T-helper 2 cell treated with Interferon-gamma antibody and Interleukin-4, amounts not matched to agents 5 μg/mL and 100 μg/mL, for 36 hours (primary cell): ENCODE measurements around the gene CCNC.

Experiments used
- DNase-seq: peaks from one replicate; pipeline ENCODE4 v3.0.0; 2021; ENCODE audit warnings: low spot score
- H3K27ac Mint-ChIP-seq: one replicate; pipeline ENCODE4 v1.8.0; 2021; ENCODE audit warnings: mild to moderate bottlenecking, mixed read lengths
- H3K27me3 Mint-ChIP-seq: one replicate; pipeline ENCODE4 v1.8.0; 2021; ENCODE audit warnings: low read depth, mixed read lengths
- H3K36me3 Mint-ChIP-seq: one replicate; pipeline ENCODE4 v1.8.0; 2021; ENCODE audit warnings: low read depth, mixed read lengths
- H3K4me1 Mint-ChIP-seq: one replicate; pipeline ENCODE4 v1.8.0; 2021; ENCODE audit warnings: low read depth, mixed read lengths
- H3K4me3 Mint-ChIP-seq: one replicate; pipeline ENCODE4 v1.8.0; 2022; ENCODE audit warnings: mild to moderate bottlenecking, moderate library complexity, mixed read lengths
- H3K9me3 Mint-ChIP-seq: one replicate; pipeline ENCODE4 v1.8.0; 2021; ENCODE audit warnings: mixed read lengths

CCNC gene

DNA sequence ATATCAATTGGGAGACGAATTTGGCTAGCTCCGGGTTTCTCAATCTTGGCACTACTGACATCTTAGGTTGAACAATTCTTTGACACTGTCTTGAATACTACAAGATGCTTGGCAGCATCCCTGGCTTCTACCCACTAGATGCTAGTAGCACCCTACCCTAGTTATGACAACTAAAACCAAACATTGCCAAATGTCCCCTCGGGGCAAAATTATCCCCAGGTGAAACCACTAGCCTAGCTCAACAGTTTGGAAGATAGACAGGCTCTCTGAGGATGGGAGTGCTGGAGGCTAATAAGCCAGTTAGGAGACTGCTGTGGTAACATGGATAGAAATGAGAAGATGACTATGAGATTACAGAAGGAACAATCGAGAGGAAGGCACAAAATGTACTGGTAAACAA lies 20.9 kb downstream of the CCNC start:
- H3K4me1 Mint-ChIP-seq: peaks cover 1% of the 10 kb centered on the region
- no peaks in the 10 kb centered on the region for H3K27me3 Mint-ChIP-seq
- H3K9me3 Mint-ChIP-seq: no peaks in the 10 kb centered on the region
- DNase-seq: no peak
- peaks cover 45% of the 10 kb centered on the region for H3K36me3 Mint-ChIP-seq
- no peak overlapping the region for H3K27ac Mint-ChIP-seq
- H3K4me3 Mint-ChIP-seq: no peak overlapping the region

DNA sequence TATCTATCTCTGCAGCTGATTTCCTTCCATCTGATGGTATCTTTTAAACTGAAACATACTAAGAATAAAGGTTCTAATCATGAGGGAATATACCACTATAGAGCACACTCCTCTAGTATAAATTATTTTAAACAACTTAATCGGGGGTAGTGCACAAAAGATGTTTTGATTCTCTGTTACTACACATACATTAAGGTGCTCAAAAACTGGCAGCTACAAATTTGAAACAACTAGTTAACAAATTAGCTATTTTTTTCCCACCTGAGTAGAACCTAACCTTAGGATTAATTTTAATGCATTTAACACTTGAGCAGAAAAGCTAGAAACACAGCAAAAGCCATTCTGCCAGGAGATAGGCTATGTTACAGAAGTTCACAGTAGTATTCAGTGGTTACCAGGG lies 23.0 kb downstream of the CCNC start:
- no peaks in the 10 kb centered on the region for H3K9me3 Mint-ChIP-seq
- no peaks in the 10 kb centered on the region for H3K27me3 Mint-ChIP-seq
- H3K27ac Mint-ChIP-seq: peak overlapping the region; percentile 8
- no peak overlapping the region for H3K4me3 Mint-ChIP-seq
- H3K36me3 Mint-ChIP-seq: peaks cover 50% of the 10 kb centered on the region
- DNase-seq: no peak
- peaks cover 1% of the 10 kb centered on the region for H3K4me1 Mint-ChIP-seq

DNA sequence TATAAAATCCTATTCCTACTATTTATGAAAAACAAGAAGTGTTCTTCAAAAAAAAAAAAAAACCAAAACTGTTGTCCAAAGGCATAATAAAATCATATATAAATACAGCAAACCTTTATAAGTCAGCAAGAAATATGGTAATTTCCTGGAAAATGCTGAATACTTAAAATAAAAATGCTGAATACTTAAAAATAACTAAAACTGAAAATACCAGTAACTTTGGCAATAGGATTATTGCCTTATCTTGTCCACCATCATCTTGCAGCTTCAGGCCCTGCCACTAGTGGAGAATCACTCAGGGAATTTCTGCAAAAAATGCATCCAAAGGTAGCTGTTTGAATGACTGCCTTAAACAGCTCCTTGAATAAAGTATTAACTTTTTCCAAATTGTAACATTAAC lies 24.5 kb downstream of the CCNC start:
- DNase-seq: no peak
- H3K4me3 Mint-ChIP-seq: no peak overlapping the region
- no peaks in the 10 kb centered on the region for H3K27me3 Mint-ChIP-seq
- H3K36me3 Mint-ChIP-seq: peaks cover 43% of the 10 kb centered on the region
- H3K27ac Mint-ChIP-seq: no peak overlapping the region
- H3K9me3 Mint-ChIP-seq: no peaks in the 10 kb centered on the region
- peaks cover 1% of the 10 kb centered on the region for H3K4me1 Mint-ChIP-seq

DNA sequence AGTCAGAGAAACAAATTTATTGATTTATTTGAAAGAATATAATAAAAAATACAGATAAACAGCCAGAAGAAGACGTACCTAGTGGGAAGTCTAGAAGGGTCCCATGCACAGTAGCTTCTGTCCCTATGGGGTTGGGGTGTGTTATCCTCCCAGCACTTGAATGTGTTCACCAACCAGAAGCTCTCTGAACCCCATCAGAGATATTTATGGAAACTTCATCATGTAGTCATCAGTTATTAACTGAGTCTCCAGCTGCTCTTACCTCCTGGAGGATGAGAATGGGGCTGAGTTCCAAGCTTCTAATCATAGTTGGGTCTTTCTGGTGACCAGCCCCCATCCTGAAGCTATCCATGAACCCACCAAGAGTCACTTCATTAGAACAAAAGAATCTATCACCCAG lies 37.8 kb downstream of the CCNC start:
- Mint-ChIP-seq H3K9me3 (no peaks in the 10 kb centered on the region), H3K36me3 (peaks cover 7% of the 10 kb centered on the region), H3K4me1 (no peaks in the 10 kb centered on the region), H3K27me3 (no peaks in the 10 kb centered on the region), H3K4me3 (no peak overlapping the region), H3K27ac (no peak overlapping the region)
- no peak for DNase-seq

DNA sequence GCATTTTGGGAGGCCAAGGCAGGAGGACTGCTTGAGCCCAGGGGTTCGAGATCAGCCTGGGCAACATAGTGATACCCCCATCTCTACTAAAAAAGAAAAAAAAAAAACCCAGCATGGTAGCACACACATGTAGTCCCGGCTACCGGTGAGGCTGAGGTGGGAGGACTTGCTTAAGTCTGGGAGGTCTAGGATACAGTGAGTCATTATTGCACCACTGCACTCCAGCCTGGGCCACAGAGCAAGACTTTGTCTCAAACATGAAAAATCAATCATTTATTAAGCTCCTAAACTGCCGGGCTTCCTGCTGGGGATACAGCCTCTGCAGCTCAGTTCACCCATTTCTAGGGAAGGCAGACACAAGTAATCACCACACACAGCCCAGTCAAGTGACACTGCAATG lies 45.9 kb downstream of the CCNC start:
- DNase-seq: no peak
- H3K27ac Mint-ChIP-seq: no peak overlapping the region
- no peak overlapping the region for H3K4me3 Mint-ChIP-seq
- no peaks in the 10 kb centered on the region for H3K36me3 Mint-ChIP-seq
- no peaks in the 10 kb centered on the region for H3K9me3 Mint-ChIP-seq
- H3K4me1 Mint-ChIP-seq: peaks cover 4% of the 10 kb centered on the region
- H3K27me3 Mint-ChIP-seq: peaks cover 3% of the 10 kb centered on the region

DNA sequence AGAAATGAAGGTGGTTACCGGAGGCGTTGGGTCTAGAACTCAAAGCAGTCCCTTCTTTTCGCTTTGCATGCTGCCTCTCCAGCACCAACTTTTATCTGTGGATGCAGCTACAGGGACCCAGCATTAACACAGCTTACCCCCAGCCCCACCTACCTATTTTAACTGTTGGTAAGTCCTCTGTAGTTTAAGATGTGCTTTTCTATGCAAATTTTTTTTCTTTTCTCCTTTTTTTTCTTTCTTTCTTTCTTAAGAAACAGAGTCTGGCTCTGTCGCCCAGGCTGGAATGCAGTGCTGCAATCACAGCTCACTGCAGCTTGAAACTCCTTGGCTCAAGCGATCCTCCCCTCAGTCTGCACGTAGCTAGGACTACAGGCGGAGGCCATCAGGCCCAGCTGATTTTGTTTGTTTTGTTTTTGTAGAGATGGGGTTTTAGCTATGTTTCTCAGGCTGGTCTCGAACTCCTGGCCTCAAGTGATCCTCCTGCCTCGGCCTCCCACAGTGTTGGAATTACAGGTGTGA lies 46.8 kb downstream of the CCNC start:
- Mint-ChIP-seq H3K27ac (peak overlapping the region; percentile 93), H3K36me3 (no peaks in the 10 kb centered on the region), H3K4me3 (peak overlapping the region; percentile 95), H3K4me1 (peaks cover 4% of the 10 kb centered on the region), H3K9me3 (no peaks in the 10 kb centered on the region), H3K27me3 (peaks cover 3% of the 10 kb centered on the region)
- no peak for DNase-seq

DNA sequence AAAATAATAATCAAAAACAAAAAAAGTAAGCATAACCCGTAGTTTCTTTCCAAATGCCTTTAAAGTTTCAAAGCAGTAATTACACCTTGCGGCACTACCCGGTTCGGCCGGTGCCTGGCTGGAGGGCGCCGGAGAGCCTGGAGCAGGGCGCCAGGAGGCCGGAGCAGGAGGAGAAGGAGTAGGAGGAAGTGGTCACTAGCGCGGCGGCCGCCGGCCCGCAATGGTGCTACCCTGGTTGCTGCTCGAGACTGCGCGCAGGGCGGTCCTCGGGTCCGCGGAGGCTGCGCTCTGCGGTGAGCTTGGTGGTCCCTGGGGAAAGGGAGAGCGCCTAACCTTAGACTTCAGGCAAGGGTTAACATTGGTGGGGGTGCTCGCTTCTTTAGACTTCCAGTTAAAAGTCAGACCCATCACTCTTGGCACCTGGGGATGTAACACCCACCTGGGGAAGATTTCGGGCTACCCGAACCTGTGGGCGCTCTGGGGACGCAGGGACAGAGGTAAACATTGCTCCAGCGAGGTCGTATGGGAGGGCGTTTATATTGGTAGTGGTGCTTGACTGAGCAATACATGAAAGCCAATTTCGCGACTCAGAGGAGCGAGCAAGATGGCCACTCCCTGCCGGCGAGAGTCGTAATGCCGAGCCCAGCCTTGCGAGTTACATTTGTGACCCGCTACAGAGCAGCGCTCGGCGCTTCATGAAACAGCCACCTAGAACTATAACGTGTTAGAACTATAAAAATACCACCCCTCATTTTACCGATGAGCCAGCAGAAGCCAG lies 47.4 kb downstream of the CCNC start:
- H3K27me3 Mint-ChIP-seq: peaks cover 8% of the 10 kb centered on the region
- H3K9me3 Mint-ChIP-seq: no peaks in the 10 kb centered on the region
- H3K4me3 Mint-ChIP-seq: peak overlapping the region; percentile 95
- H3K4me1 Mint-ChIP-seq: peaks cover 9% of the 10 kb centered on the region
- peak; percentile 77 for DNase-seq
- H3K27ac Mint-ChIP-seq: peak overlapping the region; percentile 93
- no peaks in the 10 kb centered on the region for H3K36me3 Mint-ChIP-seq

DNA sequence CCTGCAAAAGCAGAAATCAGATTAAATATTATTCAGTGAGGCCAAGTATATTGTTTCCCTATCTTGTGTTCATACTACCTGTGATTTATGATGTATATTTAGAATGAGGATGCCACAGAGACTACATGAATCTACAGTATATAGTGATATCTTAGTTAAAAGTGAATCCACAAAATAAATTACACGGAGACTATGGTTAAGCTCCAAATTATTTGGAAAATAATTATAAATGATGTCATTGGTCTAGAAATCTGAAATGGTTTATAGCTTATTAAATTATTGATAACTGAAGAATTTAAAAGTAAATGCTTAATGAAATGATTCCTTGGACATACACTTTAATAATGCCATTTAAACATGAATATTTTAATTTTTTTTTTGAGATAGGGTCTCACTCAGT lies 49.0 kb downstream of the CCNC start:
- no peak for DNase-seq
- H3K27me3 Mint-ChIP-seq: peaks cover 10% of the 10 kb centered on the region
- no peak overlapping the region for H3K27ac Mint-ChIP-seq
- H3K4me3 Mint-ChIP-seq: no peak overlapping the region
- H3K4me1 Mint-ChIP-seq: peaks cover 14% of the 10 kb centered on the region
- no peaks in the 10 kb centered on the region for H3K36me3 Mint-ChIP-seq
- H3K9me3 Mint-ChIP-seq: no peaks in the 10 kb centered on the region

DNA sequence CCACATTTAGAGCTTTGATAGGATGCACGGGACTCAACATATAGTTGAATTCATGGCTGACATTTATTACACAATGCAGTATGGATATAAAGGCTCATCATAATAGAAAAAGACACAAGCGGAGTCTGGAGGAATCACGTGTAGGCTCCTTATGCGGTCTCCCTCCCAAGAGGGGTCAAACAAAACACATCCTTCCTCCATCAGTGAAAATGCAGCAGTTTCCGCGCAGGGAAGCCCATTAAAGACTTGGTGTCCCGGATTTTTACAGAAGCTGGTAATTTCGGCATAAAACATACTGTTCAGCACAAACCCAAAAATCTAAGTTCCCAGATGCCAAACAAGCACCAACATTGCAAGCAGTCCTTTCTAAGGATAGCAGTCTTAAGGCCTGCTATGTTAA lies 54.4 kb downstream of the CCNC start:
- peak overlapping the region; percentile 97 for H3K4me3 Mint-ChIP-seq
- no peak overlapping the region for H3K27ac Mint-ChIP-seq
- H3K27me3 Mint-ChIP-seq: peaks cover 7% of the 10 kb centered on the region
- H3K9me3 Mint-ChIP-seq: no peaks in the 10 kb centered on the region
- H3K36me3 Mint-ChIP-seq: no peaks in the 10 kb centered on the region
- no peak for DNase-seq
- H3K4me1 Mint-ChIP-seq: peaks cover 26% of the 10 kb centered on the region

DNA sequence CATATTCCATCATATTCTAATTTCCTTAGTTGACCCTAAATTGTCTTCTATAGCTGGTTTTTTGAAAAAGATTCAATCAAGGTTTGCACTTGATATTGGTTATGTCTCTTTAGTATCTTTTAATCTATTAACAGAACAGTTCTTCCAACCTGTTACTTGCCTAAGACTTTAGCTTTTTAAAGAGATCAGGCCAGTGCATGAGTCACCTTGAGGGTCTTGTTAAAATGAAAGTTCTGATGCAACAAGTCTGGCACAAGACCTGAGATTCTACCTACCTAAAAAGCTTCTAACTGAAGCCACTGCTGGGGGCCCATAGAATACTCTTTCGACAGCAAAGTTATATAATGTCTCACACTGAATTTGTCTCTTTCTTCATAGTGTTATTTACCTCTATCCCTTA lies 56.4 kb downstream of the CCNC start:
- Mint-ChIP-seq H3K27me3 (peaks cover 7% of the 10 kb centered on the region), H3K27ac (no peak overlapping the region), H3K36me3 (no peaks in the 10 kb centered on the region), H3K9me3 (no peaks in the 10 kb centered on the region), H3K4me3 (no peak overlapping the region), H3K4me1 (peaks cover 26% of the 10 kb centered on the region)
- DNase-seq: no peak

DNA sequence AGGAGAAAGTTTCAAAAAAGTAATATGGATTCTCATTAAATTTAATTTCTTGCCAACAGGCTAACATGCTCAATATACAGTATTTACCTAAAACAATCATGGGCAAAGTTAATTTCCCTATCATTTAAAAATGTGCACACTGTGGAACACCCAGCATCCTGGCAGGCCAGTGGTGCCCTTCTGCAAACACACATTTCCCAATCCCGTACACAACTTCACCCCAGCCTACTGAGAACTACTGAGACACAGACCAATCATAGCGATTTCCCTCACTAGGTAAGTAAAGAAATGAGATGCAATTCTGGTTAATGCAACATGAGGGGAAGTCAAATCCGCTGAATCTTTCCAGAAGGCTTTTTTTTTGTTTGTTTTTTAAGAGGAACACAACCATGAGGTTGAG lies 60.8 kb downstream of the CCNC start:
- Mint-ChIP-seq H3K36me3 (no peaks in the 10 kb centered on the region), H3K4me1 (peaks cover under 1% of the 10 kb centered on the region), H3K27ac (no peak overlapping the region), H3K27me3 (no peaks in the 10 kb centered on the region), H3K4me3 (no peak overlapping the region), H3K9me3 (no peaks in the 10 kb centered on the region)
- DNase-seq: no peak

DNA sequence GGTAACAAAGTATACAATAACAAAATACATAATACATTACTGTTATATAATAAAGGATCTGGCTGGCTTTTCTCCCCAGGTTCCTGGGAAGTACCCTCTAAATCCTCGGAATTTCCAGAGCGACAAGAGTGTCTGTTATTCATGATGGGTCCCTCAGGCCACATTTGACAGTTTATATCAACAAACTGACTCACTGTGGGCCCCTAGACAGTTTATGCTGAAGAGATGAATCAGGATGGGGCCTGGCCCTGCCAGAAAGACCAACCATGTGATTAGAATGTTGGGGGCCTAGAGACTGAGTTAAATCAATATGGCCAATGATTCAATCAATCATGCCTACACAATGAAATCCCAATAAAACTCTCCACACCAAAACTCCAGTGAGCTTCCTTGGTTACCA lies 66.7 kb downstream of the CCNC start:
- H3K36me3 Mint-ChIP-seq: peaks cover 3% of the 10 kb centered on the region
- no peak overlapping the region for H3K27ac Mint-ChIP-seq
- no peak for DNase-seq
- no peak overlapping the region for H3K4me3 Mint-ChIP-seq
- H3K27me3 Mint-ChIP-seq: no peaks in the 10 kb centered on the region
- H3K9me3 Mint-ChIP-seq: no peaks in the 10 kb centered on the region
- H3K4me1 Mint-ChIP-seq: no peaks in the 10 kb centered on the region

DNA sequence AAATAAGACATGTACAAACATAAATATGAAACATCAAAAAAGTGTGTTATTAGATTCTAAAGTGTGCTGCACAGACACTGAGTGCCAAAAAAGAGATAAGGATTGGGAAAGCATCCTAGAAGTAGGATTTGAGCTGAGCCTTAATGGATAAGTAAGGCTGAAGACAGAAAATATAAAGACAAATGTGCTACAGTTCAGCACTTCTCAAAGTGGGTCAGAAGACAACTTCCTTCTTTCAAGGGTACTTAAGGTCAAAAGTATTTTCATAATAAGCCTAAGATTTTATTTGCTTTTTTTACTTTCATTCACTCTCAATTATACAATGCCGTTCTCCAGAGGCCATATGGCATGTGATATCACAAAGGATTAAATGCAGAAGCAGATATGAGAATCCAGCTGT lies 70.0 kb downstream of the CCNC start:
- Mint-ChIP-seq H3K27ac (no peak overlapping the region), H3K27me3 (no peaks in the 10 kb centered on the region), H3K36me3 (peaks cover 7% of the 10 kb centered on the region), H3K4me1 (no peaks in the 10 kb centered on the region), H3K4me3 (no peak overlapping the region), H3K9me3 (no peaks in the 10 kb centered on the region)
- no peak for DNase-seq

DNA sequence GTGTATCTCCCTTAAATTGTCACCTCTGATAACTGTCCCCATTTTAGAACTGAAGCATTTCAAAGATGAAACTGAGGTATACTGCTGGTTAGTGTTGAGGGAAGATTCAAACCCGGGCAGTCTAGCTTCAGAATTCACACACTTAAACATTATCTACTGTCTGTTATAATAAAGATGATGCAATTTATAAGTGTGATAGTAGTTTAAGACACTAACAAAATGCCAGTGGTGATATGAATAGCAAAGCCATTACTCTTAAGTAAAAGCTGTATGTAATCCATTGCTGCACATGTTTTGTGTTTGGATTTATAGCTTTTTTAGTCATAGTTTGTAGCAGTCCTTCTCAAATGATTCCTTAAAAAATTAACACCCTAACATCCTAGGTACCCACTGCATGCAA lies 73.0 kb downstream of the CCNC start:
- Mint-ChIP-seq H3K36me3 (peaks cover 7% of the 10 kb centered on the region), H3K9me3 (no peaks in the 10 kb centered on the region), H3K4me1 (peaks cover 2% of the 10 kb centered on the region), H3K27ac (no peak overlapping the region), H3K27me3 (no peaks in the 10 kb centered on the region), H3K4me3 (no peak overlapping the region)
- no peak for DNase-seq
